Spleen (tissue), 7 donors: Measurements from ENCODE around the gene AKT1.

ENCODE experiments used
- POLR2AphosphoS5 ChIP-seq, 3 donors: sonication (generic); formaldehyde crosslinking; IDR thresholded peaks; one replicate each; pipeline ENCODE4 v1.5.1; 2017; ENCODE audit warnings: antibody characterized with exemption in 3 of 3
- TF ChIP-seq, protein P1 (sequence below), 11 experiments: fragments of 200-600 bp in 7 of 11; fragments of 450-650 bp in 4 of 11; sonication (generic) in 4 of 11; IDR thresholded peaks in 8 of 11; conservative IDR thresholded peaks in 3 of 11; 1 replicate in 7 of 11; 2 replicates in 4 of 11; pipeline versions ENCODE4 v1.4.0 to v1.8.0; 2016 to 2021; ENCODE audit warnings: antibody characterized with exemption in 11 of 11, inconsistent platforms in 4 of 11, mild to moderate bottlenecking in 1 of 11
- donor health status: DM: no; HTN: no; CAD: no; lungs with moderate emphysema.
- donor health status: DM: no; HTN: no; CAD: no.
- donor health status: DM: no; HTN: no; CAD: no.

DNA sequence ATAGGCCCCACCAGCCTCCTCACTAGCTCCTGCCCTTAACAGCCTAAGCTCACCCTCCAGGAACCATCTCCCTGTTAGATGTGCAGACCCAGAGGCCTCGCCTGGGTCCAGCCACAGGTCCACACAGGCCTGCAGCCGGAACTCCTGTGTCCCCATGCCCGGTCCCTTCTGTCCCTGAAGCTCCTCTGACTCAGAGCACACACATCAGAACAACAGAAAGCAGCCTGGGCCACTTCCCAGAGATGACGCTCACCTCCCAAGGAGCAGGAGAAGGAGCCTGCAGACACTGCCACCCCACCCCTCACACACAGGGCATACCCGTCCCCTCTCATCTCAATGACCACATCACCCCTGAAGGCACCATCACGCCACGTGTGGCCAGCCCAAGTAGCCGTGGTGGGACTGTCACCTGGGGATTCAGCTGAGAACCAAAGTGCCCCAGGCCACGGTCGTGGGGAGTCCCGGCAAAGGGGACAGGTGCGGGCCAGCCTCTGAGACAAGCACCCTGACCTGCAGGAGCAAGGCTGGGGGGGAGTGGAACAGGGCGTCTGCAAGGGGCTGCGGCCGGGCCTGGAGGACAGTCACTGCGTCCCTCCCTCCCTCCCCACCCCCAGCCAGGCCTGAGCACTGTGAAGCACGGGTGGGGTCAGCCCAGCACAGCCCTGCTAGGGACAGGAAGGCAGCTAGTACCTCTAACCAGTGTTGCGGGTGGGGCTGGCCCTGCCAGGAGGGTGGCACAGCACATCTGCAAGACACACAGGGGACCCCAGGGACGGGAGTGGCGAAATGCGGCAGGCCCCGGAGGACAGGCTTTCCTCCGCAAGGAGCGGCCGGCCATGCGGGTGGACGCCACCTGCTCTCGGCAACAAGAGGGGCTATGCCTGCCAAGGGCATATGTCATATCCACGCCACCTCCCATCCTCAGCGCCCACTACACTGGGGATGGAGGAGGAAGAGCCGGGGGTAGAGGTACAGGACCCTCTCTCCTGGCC lies 5.5 kb downstream of the AKT1 start:
- TF ChIP-seq, protein P1, sequence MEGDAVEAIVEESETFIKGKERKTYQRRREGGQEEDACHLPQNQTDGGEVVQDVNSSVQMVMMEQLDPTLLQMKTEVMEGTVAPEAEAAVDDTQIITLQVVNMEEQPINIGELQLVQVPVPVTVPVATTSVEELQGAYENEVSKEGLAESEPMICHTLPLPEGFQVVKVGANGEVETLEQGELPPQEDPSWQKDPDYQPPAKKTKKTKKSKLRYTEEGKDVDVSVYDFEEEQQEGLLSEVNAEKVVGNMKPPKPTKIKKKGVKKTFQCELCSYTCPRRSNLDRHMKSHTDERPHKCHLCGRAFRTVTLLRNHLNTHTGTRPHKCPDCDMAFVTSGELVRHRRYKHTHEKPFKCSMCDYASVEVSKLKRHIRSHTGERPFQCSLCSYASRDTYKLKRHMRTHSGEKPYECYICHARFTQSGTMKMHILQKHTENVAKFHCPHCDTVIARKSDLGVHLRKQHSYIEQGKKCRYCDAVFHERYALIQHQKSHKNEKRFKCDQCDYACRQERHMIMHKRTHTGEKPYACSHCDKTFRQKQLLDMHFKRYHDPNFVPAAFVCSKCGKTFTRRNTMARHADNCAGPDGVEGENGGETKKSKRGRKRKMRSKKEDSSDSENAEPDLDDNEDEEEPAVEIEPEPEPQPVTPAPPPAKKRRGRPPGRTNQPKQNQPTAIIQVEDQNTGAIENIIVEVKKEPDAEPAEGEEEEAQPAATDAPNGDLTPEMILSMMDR (IDR thresholded peaks at IDR 0.05 in 8 of 11, conservative IDR thresholded peaks at IDR 0.05 in 3 of 11): no peak
- TF ChIP-seq POLR2AphosphoS5 (IDR thresholded peaks at IDR 0.05): peak in 1 of 3 donors; percentile 17
